ENCODE results near the gene AOC1. TPM values are rescaled to one million over a fixed set of nuclear protein-coding genes. Genes with fewer than 3 reads are reported as not detected.

The AOC1 gene
- total and polyA plus RNA-seq, 10 donors: 0.03 to 2.5 (median 0.74) TPM; not detected in 2

- 89 to 93% (median 92%) methylated on average over 10 of the region's 10 CpGs for WGBS, 5 donors
- Histone ChIP-seq H3K9me3 (peaks cover 0 to 13% (median 5%) of the 10 kb centered on the region in 8 donors), H3K27ac (no peak overlapping the region), H3K4me1 (no peaks in the 10 kb centered on the region), H3K36me3 (no peaks in the 10 kb centered on the region), H3K27me3 (replicated peaks in 1 of 7) (no peaks in the 10 kb centered on the region), H3K4me3 (no peak overlapping the region)
- TF ChIP-seq POLR2A (IDR thresholded peaks at IDR 0.05): no peak
- TF ChIP-seq, protein P1, sequence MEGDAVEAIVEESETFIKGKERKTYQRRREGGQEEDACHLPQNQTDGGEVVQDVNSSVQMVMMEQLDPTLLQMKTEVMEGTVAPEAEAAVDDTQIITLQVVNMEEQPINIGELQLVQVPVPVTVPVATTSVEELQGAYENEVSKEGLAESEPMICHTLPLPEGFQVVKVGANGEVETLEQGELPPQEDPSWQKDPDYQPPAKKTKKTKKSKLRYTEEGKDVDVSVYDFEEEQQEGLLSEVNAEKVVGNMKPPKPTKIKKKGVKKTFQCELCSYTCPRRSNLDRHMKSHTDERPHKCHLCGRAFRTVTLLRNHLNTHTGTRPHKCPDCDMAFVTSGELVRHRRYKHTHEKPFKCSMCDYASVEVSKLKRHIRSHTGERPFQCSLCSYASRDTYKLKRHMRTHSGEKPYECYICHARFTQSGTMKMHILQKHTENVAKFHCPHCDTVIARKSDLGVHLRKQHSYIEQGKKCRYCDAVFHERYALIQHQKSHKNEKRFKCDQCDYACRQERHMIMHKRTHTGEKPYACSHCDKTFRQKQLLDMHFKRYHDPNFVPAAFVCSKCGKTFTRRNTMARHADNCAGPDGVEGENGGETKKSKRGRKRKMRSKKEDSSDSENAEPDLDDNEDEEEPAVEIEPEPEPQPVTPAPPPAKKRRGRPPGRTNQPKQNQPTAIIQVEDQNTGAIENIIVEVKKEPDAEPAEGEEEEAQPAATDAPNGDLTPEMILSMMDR (IDR thresholded peaks at IDR 0.05 in 8 of 11, conservative IDR thresholded peaks at IDR 0.05 in 3 of 11): no peak
- TF ChIP-seq POLR2AphosphoS5 (IDR thresholded peaks at IDR 0.05): no peak
- no peak for DNase-seq
- intact Hi-C loops (cut with DNase I; ENCODE audit: low total_unique reads): no loop called here
Measured at GRCh38 chr7:150823484-150824126, 28.7 kb upstream of the AOC1 start.

- Histone ChIP-seq H3K36me3 (no peaks in the 10 kb centered on the region), H3K4me3 (no peak overlapping the region), H3K4me1 (no peaks in the 10 kb centered on the region), H3K27ac (no peak overlapping the region), H3K27me3 (replicated peaks in 1 of 7) (no peaks in the 10 kb centered on the region), H3K9me3 (peaks cover 0 to 13% (median 5%) of the 10 kb centered on the region in 8 donors)
- 91 to 93% (median 92%) methylated on average over 18 to 20 of the region's 20 CpGs for WGBS, 5 donors
- intact Hi-C loops (cut with DNase I; ENCODE audit: low total_unique reads): no loop called here
- no peak for TF ChIP-seq POLR2AphosphoS5 (IDR thresholded peaks at IDR 0.05)
- TF ChIP-seq, protein P1 (IDR thresholded peaks at IDR 0.05 in 8 of 11, conservative IDR thresholded peaks at IDR 0.05 in 3 of 11): no peak
- TF ChIP-seq POLR2A (IDR thresholded peaks at IDR 0.05): no peak
- no peak for DNase-seq
Measured at GRCh38 chr7:150824379-150825177, 27.7 kb upstream of the AOC1 start.

DNA sequence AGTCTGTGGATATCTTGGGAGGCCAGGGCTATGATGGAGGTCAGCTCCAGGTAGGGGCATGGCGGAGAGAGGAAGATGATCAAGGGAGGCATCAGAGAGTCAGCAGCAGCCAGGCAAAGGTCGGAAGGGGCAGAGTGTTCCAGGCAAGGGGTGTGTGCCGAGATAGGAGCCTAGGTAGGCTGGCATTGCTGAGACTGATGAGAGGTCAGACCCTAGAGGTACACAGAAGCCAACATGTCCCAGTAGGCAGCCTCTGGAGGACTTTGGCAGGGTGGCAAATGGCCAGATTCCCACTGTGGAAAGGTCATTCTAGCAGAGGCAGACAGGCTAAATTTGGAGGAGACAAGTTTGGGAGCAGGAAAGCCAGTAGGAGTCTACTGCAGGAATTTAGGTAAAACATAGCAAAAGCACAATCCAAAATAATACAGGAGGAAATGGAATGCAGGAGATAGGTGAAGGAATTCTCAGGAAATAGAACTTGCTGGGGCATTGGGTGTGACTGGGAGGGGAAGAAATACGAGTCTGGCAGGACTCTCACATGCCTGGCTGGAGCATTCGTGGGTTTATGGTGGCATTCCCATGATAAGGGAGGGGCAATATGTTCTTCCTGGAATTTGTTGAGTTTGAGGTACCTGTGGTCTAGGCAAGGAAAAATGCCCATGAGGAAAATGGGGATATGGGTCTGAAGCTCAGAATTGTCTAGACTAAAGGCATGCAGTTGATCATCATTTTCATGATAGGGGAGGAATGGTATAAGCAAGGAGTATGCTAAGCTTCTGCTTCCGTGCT lies 26.1 kb upstream of the AOC1 start:
- 68 to 81% (median 76%) methylated on average over 6 of the region's 6 CpGs for WGBS, 5 donors
- TF ChIP-seq POLR2A (IDR thresholded peaks at IDR 0.05): no peak
- DNase-seq: no peak
- H3K9me3 ChIP-seq: peaks cover 0 to 11% (median 5%) of the 10 kb centered on the region in 8 donors
- no peak overlapping the region for H3K27ac ChIP-seq
- H3K27me3 ChIP-seq (replicated peaks in 1 of 7): peaks cover 0 to 3% (median 0%) of the 10 kb centered on the region in 7 donors
- intact Hi-C loops (cut with DNase I; ENCODE audit: low total_unique reads): no loop called here
- no peaks in the 10 kb centered on the region for H3K4me1 ChIP-seq
- H3K4me3 ChIP-seq: no peak overlapping the region
- no peaks in the 10 kb centered on the region for H3K36me3 ChIP-seq

GRCh38 chr7:150828384-150828783 lies 23.9 kb upstream of the AOC1 start:
- H3K9me3 ChIP-seq: no peaks in the 10 kb centered on the region
- no peaks in the 10 kb centered on the region for H3K36me3 ChIP-seq
- WGBS, 5 donors: 58 to 97% (median 85%) methylated on average over 2 of the region's 2 CpGs
- no peak overlapping the region for H3K27ac ChIP-seq
- peaks cover 0 to 12% (median 0%) of the 10 kb centered on the region in 7 donors for H3K27me3 ChIP-seq (replicated peaks in 1 of 7)
- intact Hi-C loops (cut with DNase I; ENCODE audit: low total_unique reads): no loop called here
- DNase-seq: no peak
- H3K4me3 ChIP-seq: no peak overlapping the region
- no peak for TF ChIP-seq POLR2AphosphoS5 (IDR thresholded peaks at IDR 0.05)
- TF ChIP-seq, protein P1 (IDR thresholded peaks at IDR 0.05 in 8 of 11, conservative IDR thresholded peaks at IDR 0.05 in 3 of 11): no peak
- no peak for TF ChIP-seq POLR2A (IDR thresholded peaks at IDR 0.05)
- H3K4me1 ChIP-seq: no peaks in the 10 kb centered on the region
